Stomach (tissue), 9 donors: ENCODE measurements around the gene STX10. TPM values are rescaled to one million over a fixed set of nuclear protein-coding genes. Genes with fewer than 3 reads are reported as not detected.
A peak's percentile ranks its signal among the peaks of the same experiment; 100 is the strongest.

Experiments used
- DNase-seq, 2 donors: peaks; one replicate each; pipeline versions ENCODE4 v3.0.0 to v3.0.0-alpha.2; 2013 to 2019
- H3K27ac ChIP-seq, 5 donors: fragments of 200-600 bp in 4 of 5; sonication (generic) in 4 of 5; one replicate each; pipeline ENCODE4 v1.5.1; 2013 to 2019; ENCODE audit warnings: mild to moderate bottlenecking in 1 of 5, moderate library complexity in 1 of 5
- H3K27me3 ChIP-seq, 3 donors: fragments of 200-600 bp; sonication (generic); one replicate each; pipeline ENCODE4 v1.5.1; 2017 to 2019; ENCODE audit warnings: mixed run types in 1 of 3
- H3K36me3 ChIP-seq, 4 donors: fragments of 200-600 bp; sonication (generic); 1 replicate in 3 of 4; 2 replicates in 1 of 4; pipeline ENCODE4 v1.5.1; 2016 to 2019
- H3K4me1 ChIP-seq, 4 donors: fragments of 200-600 bp; sonication (generic); one replicate each; pipeline ENCODE4 v1.5.1; 2016 to 2019
- H3K4me3 ChIP-seq, 4 donors: fragments of 200-600 bp; sonication (generic) in 3 of 4; one replicate each; pipeline ENCODE4 v1.5.1; 2016 to 2019; ENCODE audit warnings: mild to moderate bottlenecking in 1 of 4
- H3K9me3 ChIP-seq, 4 donors: fragments of 200-600 bp; sonication (generic); one replicate each; pipeline ENCODE4 v1.5.1; 2016 to 2019
- CTCF ChIP-seq, 7 experiments: fragments of 450-650 bp in 4 of 7; fragments of 200-600 bp in 3 of 7; sonication (generic) in 3 of 7; IDR thresholded peaks; one replicate each; pipeline ENCODE4 v1.5.1; 2016 to 2019; ENCODE audit warnings: antibody characterized with exemption in 7 of 7, control low read depth in 2 of 7, mild to moderate bottlenecking in 1 of 7
- EP300 ChIP-seq: sonication (generic); formaldehyde crosslinking; IDR thresholded peaks from one replicate; pipeline ENCODE4 v1.6.1; 2017; ENCODE audit warnings: antibody characterized with exemption
- POLR2A ChIP-seq, 4 donors: fragments of 450-650 bp; IDR thresholded peaks; one replicate each; pipeline ENCODE4 v1.6.1; 2016; ENCODE audit warnings: antibody characterized with exemption in 4 of 4, control low read depth in 2 of 4, mild to moderate bottlenecking in 1 of 4, moderate library complexity in 1 of 4
- POLR2AphosphoS5 ChIP-seq, 3 donors: sonication (generic); formaldehyde crosslinking; IDR thresholded peaks; one replicate each; pipeline ENCODE4 v1.6.1; 2016; ENCODE audit warnings: antibody characterized with exemption in 3 of 3
- WGBS, 5 donors: extraction: QIAGEN DNeasy Blood & Tissue Kit in 3 of 5; methylation state at CpG; one replicate each; pipeline versions ENCODE4 v1.1.5 to v1.1.7; 2013 to 2018; 5-methylcytosine and 5-hydroxymethylcytosine counted together
- intact Hi-C: fragments of 100-400 bp; cut with DNase I; formaldehyde crosslinking; loops from one replicate; pipeline ENCODE4 v1.15.1; 2023; ENCODE audit warnings: low total_unique reads
- polyA plus RNA-seq, 3 donors: library from polyadenylated mRNA; stranded (reverse); fragments of 200-250 nt; gene quantifications; one replicate each; pipeline ENCODE4 v1.2.3, GENCODE V29; 2013
- total RNA-seq, 5 donors: library from RNA; depleted of rRNA; stranded (reverse); fragments of >200 nt; gene quantifications; one replicate each; pipeline versions ENCODE4 v1.1.0 to v1.2.3, GENCODE V29; 2014 to 2016
- donor health status: healthy with polysubstance abuse.
- donor health status: Bipolar disorder and iron deficiency.
- donor health status: healthy.

Gene STX10
- total and polyA plus RNA-seq, 8 donors, result 20.4 to 942 (median 104) TPM

GRCh38 chr19:13137290-13137794, 12.8 kb downstream of the STX10 start:
- no peak overlapping the region for H3K27ac ChIP-seq
- TF ChIP-seq CTCF (IDR thresholded peaks at IDR 0.05) (no peak), POLR2AphosphoS5 (IDR thresholded peaks at IDR 0.05) (no peak), POLR2A (IDR thresholded peaks at IDR 0.05) (no peak), EP300 (no peak)
- no peak for DNase-seq
- H3K4me3 ChIP-seq, result no peak overlapping the region
- peaks cover 0 to 25% (median 10%) of the 10 kb centered on the region in 4 donors for H3K4me1 ChIP-seq
- H3K36me3 ChIP-seq, result peaks cover 37 to 58% (median 56%) of the 10 kb centered on the region in 4 donors
- no peaks in the 10 kb centered on the region for H3K9me3 ChIP-seq
- WGBS, 5 donors, result 91 to 94% (median 93%) methylated on average over 16 to 28 of the region's 28 CpGs
- intact Hi-C loops, result no loop called here
- no peaks in the 10 kb centered on the region for H3K27me3 ChIP-seq

DNA sequence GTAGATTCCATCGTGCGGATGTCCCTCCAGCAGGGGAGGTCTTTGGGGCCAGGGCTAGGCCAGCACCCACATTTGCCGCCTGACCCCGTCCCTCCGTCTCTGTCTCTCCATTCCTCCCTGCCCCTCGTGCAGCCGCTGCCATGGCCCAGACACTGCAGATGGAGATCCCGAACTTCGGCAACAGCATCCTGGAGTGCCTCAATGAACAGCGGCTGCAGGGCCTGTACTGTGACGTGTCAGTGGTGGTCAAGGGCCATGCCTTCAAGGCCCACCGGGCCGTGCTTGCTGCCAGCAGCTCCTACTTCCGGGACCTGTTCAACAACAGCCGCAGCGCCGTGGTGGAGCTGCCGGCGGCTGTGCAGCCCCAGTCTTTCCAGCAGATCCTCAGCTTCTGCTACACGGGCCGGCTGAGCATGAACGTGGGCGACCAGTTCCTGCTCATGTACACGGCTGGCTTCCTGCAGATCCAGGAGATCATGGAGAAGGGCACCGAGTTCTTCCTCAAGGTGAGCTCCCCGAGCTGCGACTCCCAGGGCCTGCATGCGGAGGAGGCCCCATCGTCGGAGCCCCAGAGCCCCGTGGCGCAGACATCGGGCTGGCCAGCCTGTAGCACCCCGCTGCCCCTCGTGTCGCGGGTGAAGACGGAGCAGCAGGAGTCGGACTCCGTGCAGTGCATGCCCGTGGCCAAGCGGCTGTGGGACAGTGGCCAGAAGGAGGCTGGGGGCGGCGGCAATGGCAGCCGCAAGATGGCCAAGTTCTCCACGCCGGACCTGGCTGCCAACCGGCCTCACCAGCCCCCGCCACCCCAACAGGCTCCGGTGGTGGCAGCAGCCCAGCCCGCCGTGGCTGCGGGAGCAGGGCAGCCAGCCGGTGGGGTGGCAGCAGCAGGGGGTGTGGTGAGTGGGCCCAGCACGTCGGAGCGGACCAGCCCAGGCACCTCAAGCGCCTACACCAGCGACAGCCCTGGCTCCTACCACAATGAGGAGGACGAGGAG, 14.8 kb downstream of the STX10 start:
- TF ChIP-seq POLR2AphosphoS5 (IDR thresholded peaks at IDR 0.05) (no peak), CTCF (IDR thresholded peaks at IDR 0.05) (no peak), POLR2A (IDR thresholded peaks at IDR 0.05) (no peak), EP300 (no peak)
- H3K9me3 ChIP-seq, result no peaks in the 10 kb centered on the region
- H3K4me1 ChIP-seq, result peaks cover 0 to 26% (median 10%) of the 10 kb centered on the region in 4 donors
- no peak overlapping the region for H3K4me3 ChIP-seq
- no peak for DNase-seq
- no peak overlapping the region for H3K27ac ChIP-seq
- peaks cover 37 to 57% (median 55%) of the 10 kb centered on the region in 4 donors for H3K36me3 ChIP-seq
- intact Hi-C loops, result no loop called here
- WGBS, 5 donors, result 92 to 95% (median 95%) methylated on average over 43 to 60 of the region's 60 CpGs
- H3K27me3 ChIP-seq, result no peaks in the 10 kb centered on the region

GRCh38 chr19:13134626-13135025, 15.5 kb downstream of the STX10 start:
- Histone ChIP-seq H3K36me3 (peaks cover 37 to 51% (median 49%) of the 10 kb centered on the region in 4 donors), H3K27ac (no peak overlapping the region), H3K9me3 (no peaks in the 10 kb centered on the region), H3K4me3 (no peak overlapping the region), H3K4me1 (peaks cover 0 to 26% (median 10%) of the 10 kb centered on the region in 4 donors), H3K27me3 (no peaks in the 10 kb centered on the region)
- TF ChIP-seq POLR2A (IDR thresholded peaks at IDR 0.05) (no peak), CTCF (IDR thresholded peaks at IDR 0.05) (no peak), EP300 (no peak), POLR2AphosphoS5 (IDR thresholded peaks at IDR 0.05) (no peak)
- intact Hi-C loops, result no loop called here
- WGBS, 5 donors, result 83 to 96% (median 92%) methylated on average over 3 of the region's 3 CpGs
- DNase-seq, result no peak

- H3K27ac ChIP-seq, result peak overlapping the region in 1 of 5 donors; percentile 34
- H3K4me3 ChIP-seq, result no peak overlapping the region
- H3K9me3 ChIP-seq, result no peaks in the 10 kb centered on the region
- H3K27me3 ChIP-seq, result no peaks in the 10 kb centered on the region
- no peak for TF ChIP-seq CTCF (IDR thresholded peaks at IDR 0.05)
- TF ChIP-seq POLR2AphosphoS5 (IDR thresholded peaks at IDR 0.05), result no peak
- TF ChIP-seq EP300, result no peak
- TF ChIP-seq POLR2A (IDR thresholded peaks at IDR 0.05), result no peak
- peaks cover 31 to 38% (median 36%) of the 10 kb centered on the region in 4 donors for H3K36me3 ChIP-seq
- peaks cover 0 to 34% (median 15%) of the 10 kb centered on the region in 4 donors for H3K4me1 ChIP-seq
- WGBS, 5 donors, result 64 to 75% (median 68%) methylated on average over 12 of the region's 12 CpGs
- intact Hi-C loops, result no loop called here
- DNase-seq, result no peak
Observed at GRCh38 chr19:13133241-13133870, 16.8 kb downstream of the STX10 start.
